Eye (tissue), 1 donor: ENCODE measurements around the gene SMC1B.
"Not testable (repeated sequence)": the region's sequence is repeated elsewhere in the genome, so short reads cannot be mapped to it uniquely, and the experiment has no call there.

ENCODE experiments used
- DNase-seq: peaks from one replicate; pipeline ENCODE4 v3.0.0-alpha.2; 2015

SMC1B gene

DNA sequence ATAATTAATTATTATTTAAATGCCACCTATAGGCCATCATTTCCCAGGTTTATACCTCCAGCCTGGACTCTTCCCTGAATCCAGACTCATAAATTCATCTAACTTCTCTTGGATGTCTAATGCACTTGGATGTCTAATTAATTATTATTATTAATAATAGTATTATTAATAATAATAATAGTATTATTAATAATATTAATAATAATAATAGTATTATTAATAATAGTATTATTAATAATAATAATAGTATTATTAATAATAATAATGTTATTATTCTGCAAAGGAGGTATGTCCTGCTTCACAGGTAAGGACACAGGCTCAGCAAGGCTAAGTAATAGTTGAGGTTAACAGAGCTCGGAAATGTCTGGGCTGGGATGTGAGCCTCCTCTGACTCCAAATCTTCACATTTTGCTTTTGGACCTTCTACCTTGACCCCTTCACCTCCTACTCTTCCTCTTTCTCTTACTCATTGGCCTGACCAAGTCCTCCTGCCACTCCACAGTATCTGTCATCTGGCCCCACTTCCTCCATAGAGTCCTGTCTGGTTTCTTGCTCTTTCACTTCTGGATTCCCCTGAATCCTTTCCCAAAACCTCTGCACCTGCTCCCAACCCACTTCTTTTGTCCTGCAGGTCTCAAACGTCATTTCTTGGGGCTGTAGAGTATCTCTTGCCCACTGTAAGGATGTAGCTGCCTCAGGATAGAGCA is 8.1 kb upstream of the SMC1B start:
- DNase-seq = no peak

- DNase-seq = no peak
These were observed 7.1 kb upstream of the SMC1B start for GRCh38 chr22:45420539-45420938.

DNA sequence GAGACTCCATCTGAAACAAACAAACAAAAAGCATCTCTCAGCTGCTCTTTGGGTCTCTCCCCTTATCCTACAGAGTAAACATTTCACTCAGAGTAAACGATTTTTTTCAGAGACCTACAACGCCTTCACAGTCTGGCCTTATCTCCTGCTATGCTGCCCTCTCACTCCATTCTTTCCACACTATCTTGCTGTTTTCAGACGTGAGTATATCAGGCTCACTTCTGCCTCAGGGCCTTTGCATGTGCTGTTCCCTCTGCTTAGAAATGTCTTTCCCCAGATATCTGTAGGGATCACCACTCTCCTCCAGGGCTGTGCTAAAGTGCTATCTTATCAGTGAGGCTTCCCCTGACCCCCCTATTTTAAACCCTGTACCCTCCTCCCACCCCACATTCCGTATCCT is 6.6 kb upstream of the SMC1B start:
- DNase-seq = no peak

- DNase-seq = no peak
These were observed 5.4 kb upstream of the SMC1B start for GRCh38 chr22:45418770-45419138.

DNA sequence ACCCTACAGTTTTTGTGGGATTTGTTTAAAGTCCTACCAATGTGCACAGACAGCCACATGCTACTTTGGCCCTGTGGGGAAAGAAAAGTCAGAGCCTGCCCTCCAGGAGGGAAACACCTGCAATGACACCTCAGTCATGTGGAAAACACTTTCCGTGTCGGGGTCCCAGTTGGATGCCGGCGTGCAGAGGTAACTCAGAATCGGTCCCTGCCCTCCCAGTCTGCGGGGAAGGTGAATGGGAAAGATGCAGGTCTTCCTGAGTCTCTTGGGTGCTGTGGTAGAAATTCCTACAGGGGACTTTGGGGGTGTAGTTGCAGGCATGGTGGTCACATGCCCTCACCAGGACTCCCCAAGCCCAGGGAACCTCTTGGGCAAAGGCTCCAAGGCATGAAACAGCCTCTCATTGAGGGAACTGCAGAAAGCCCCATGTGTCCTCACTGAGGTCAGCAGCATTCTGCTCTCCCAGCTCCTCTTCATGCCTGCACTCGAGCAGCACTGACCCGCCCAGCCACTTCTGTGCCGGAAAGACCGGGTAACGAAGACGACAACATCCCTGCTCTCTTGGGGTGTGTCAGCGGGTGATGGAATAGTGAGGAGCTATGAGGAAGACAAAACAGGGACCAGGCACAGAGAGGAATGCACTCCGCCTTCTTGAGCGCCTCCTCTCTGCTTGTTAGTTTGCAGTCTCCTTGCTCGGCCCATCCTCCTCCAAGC is 4.8 kb upstream of the SMC1B start:
- no peak for DNase-seq

- no peak for DNase-seq
These were observed 409 bp downstream of the SMC1B start for GRCh38 chr22:45413013-45413367.

DNA sequence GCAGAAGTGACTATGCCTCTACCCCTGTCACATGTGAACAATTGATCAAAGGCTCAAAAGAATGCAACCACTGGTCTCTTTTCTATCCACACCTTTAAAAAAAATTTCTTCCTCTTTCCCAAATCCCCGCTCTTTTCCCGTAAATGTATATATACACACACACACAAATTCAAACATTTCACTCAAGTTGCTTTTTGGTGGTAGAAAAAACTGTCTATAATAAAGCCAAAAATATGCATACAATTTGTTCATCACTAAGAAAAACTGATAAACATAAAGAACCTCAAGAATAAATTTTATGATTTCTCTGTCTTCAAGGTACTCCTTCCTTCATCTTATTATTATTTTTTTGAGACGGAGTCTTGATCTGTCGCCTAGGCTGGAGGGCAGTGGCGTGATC is 5.6 kb downstream of the SMC1B start:
- no peak for DNase-seq

DNA sequence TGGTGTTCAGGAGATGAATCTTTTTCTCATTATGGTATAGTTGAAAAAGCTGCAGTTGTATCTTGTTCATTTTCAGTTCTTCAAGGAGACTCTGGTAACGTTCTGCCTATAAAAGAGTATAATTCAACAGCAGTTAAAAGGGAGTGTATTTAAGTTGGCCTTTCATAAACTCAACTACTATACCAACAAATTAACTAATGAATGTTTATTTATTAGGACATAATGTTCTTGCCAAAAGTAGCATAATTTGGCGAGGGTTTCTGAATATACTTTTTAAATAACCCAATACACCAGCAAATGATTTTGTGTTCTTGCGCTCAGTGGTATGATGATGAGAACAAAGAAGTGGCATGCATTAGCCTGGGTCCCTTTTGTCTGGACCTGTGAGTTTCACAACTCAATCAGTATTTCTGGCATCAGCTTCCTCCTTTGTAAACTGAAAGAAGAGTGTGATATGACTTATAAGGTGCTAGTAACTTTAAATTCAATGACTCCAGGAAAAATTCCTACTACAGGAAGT is 10.9 kb downstream of the SMC1B start:
- no peak for DNase-seq

- DNase-seq = peak; percentile 48
These were observed 13.5 kb downstream of the SMC1B start for GRCh38 chr22:45399712-45400445.

GRCh38 chr22:45398214-45398613 is 15.2 kb downstream of the SMC1B start:
- no peak for DNase-seq

GRCh38 chr22:45397806-45398205 is 15.6 kb downstream of the SMC1B start:
- DNase-seq = no peak

GRCh38 chr22:45389546-45389945 is 23.9 kb downstream of the SMC1B start:
- DNase-seq = no peak

GRCh38 chr22:45381348-45381747 is 32.1 kb downstream of the SMC1B start:
- no peak for DNase-seq

DNA sequence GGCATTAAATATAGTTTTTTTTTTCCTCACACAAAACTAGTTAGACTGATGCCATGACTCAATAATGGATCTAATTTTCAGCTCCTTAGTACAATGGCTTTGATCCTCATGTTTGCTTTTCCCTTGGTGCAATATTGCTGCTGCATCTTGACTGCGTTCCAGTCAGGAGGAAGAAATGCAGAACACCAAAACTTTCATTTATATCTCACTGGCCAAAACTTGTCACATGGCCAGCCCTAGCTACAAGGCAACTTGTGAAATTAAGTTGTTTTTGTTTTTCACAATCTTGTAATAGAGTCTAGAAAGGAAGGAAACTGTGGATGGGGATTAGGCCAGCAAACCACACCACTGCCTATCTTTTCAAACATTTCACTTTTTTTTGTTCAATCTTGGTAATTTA is 36.7 kb downstream of the SMC1B start:
- no peak for DNase-seq

GRCh38 chr22:45376009-45376408 is 37.4 kb downstream of the SMC1B start:
- DNase-seq = no peak

DNA sequence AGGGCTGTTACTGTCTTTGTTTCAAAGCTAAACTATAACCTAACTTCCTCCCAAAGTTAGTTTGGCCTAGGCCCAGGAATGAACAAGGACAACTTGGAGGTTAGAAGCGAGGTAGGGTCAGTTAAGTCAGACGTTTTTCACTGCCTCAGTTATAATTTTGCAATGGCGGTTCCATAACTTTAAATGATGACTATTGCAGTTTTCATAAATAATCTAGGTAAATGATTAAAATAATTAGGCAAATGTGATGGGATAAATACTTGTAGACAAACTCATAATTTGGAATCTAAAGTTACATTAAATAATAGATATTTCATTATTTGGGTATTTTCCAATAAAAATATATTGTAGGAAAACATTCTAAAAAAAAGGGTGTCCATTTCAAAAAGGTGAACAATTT is 39.8 kb downstream of the SMC1B start:
- not testable (repeated sequence) for DNase-seq

- DNase-seq = no peak
These were observed 46.7 kb downstream of the SMC1B start for GRCh38 chr22:45366713-45367112.

GRCh38 chr22:45359627-45360026 is 53.8 kb downstream of the SMC1B start:
- no peak for DNase-seq

- DNase-seq = no peak
These were observed 55.3 kb downstream of the SMC1B start for GRCh38 chr22:45358127-45358526.

DNA sequence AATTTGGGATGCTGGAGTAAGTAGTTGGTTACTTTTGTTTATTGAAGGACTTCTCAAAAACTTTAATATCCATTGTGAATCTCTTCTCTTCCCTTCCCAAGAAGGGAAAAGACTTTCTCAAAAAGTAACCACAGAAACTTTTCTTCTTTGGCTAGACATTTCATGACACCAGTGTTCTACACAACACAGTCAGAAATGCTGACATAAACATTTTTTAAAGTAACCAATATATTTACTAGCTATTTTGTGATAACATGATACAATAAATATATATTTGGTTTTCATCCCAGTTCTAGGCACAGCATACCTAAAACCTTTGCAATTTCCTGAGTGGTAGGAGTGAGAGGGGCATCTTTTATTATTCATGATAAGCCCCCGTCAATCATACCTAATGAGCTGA is 55.9 kb downstream of the SMC1B start:
- no peak for DNase-seq

- DNase-seq = no peak
These were observed 59.6 kb downstream of the SMC1B start for GRCh38 chr22:45353786-45354185.

GRCh38 chr22:45352757-45353156 is 60.6 kb downstream of the SMC1B start:
- DNase-seq = not testable (repeated sequence)

DNA sequence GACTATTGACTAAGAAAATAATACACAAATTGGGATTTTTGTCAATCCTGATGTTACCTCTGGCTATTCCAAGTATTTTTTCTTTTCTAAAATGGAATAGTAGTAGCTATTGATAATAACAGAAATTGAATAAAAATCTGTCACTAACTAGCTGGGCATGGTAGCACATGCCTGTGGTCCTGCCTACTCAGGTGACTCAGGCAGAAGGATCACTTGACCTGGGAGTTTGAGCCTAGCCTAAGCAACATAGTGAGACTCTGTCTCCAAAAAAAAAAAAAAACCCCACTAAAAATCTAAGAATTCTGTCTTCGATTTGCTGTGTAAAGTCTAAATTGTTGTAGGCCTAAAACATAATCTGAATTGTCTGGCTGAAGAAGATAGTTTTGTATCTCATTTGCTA is 61.4 kb downstream of the SMC1B start:
- no peak for DNase-seq

DNA sequence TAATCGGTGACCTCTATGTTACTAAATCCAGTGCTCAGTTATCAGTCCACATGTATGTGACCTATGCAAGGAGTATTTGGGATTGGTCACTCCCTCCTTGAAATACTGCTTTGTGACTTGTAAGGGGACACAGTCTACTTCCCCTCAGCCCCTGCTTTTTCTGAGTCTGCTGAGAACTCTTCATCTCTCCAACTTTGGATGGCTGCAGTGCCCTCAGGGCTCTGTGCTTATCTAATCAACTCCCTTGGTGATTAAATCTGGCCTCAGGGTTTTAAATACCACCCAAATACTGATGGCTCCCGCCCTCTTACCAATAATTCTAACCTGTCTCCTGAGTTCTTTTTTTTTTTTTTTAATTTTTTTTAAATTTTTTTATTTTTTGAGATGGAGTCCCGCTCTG is 63.5 kb downstream of the SMC1B start:
- DNase-seq = no peak
